ENCODE data around the gene SLC17A8.

SLC17A8 gene

GRCh38 chr12:100401660-100402059 lies 44.8 kb downstream of the SLC17A8 start:
- peak; percentile 80 for ATAC-seq
- TF ChIP-seq ISL1 (CRISPR knock-in tag; IDR thresholded peaks at IDR 0.05) (peak; percentile 90), OSR1 (CRISPR knock-in tag; IDR thresholded peaks at IDR 0.05) (no peak)

- TF ChIP-seq ISL1 (CRISPR knock-in tag; IDR thresholded peaks at IDR 0.05) (no peak), SNAI2 (CRISPR knock-in tag; IDR thresholded peaks at IDR 0.05) (no peak), ESRRG (CRISPR knock-in tag; IDR thresholded peaks at IDR 0.05) (no peak), ZC3H10 (CRISPR knock-in tag; IDR thresholded peaks at IDR 0.05) (no peak), ZNF70 (CRISPR knock-in tag; IDR thresholded peaks at IDR 0.05) (no peak), ARNTL (CRISPR knock-in tag; IDR thresholded peaks at IDR 0.05; ENCODE audit: borderline replicate concordance, low read depth) (no peak), ZFP30 (CRISPR knock-in tag; IDR thresholded peaks at IDR 0.05) (no peak), TOX (CRISPR knock-in tag; IDR thresholded peaks at IDR 0.05; ENCODE audit: borderline replicate concordance) (no peak), ZNF8 (CRISPR knock-in tag; IDR thresholded peaks at IDR 0.05) (no peak), CSRNP3 (CRISPR knock-in tag; IDR thresholded peaks at IDR 0.05) (no peak), ZFP3 (CRISPR knock-in tag; IDR thresholded peaks at IDR 0.05) (no peak), ZNF565 (CRISPR knock-in tag; conservative IDR thresholded peaks at IDR 0.05; ENCODE audit: low read depth) (no peak), TCF4 (CRISPR knock-in tag; IDR thresholded peaks at IDR 0.05; ENCODE audit: borderline replicate concordance) (no peak), PPARA (CRISPR knock-in tag; IDR thresholded peaks at IDR 0.05; ENCODE audit: borderline replicate concordance) (no peak), OSR1 (CRISPR knock-in tag; IDR thresholded peaks at IDR 0.05) (no peak), RARB (CRISPR knock-in tag; IDR thresholded peaks at IDR 0.05) (no peak)
- no peak for ATAC-seq
These were observed 45.9 kb downstream of the SLC17A8 start for GRCh38 chr12:100402763-100403162.

GRCh38 chr12:100403446-100403845 lies 46.6 kb downstream of the SLC17A8 start:
- no peak for ATAC-seq
- TF ChIP-seq TCF4 (CRISPR knock-in tag; IDR thresholded peaks at IDR 0.05; ENCODE audit: borderline replicate concordance) (no peak), ZNF70 (CRISPR knock-in tag; IDR thresholded peaks at IDR 0.05) (no peak), ZC3H10 (CRISPR knock-in tag; IDR thresholded peaks at IDR 0.05) (no peak), ZNF565 (CRISPR knock-in tag; conservative IDR thresholded peaks at IDR 0.05; ENCODE audit: low read depth) (no peak), BACH2 (CRISPR knock-in tag; IDR thresholded peaks at IDR 0.05; ENCODE audit: borderline replicate concordance) (no peak), SNAI2 (CRISPR knock-in tag; IDR thresholded peaks at IDR 0.05) (no peak)

- peak; percentile 73 for ATAC-seq
- TF ChIP-seq GLIS3 (CRISPR knock-in tag; IDR thresholded peaks at IDR 0.05) (no peak), ZNF565 (CRISPR knock-in tag; conservative IDR thresholded peaks at IDR 0.05; ENCODE audit: low read depth) (no peak), PATZ1 (CRISPR knock-in tag; IDR thresholded peaks at IDR 0.05; ENCODE audit: borderline replicate concordance) (no peak), CSDC2 (CRISPR knock-in tag; IDR thresholded peaks at IDR 0.05) (no peak), ZNF8 (CRISPR knock-in tag; IDR thresholded peaks at IDR 0.05) (no peak), SNAI2 (CRISPR knock-in tag; IDR thresholded peaks at IDR 0.05) (no peak), TCF4 (CRISPR knock-in tag; IDR thresholded peaks at IDR 0.05; ENCODE audit: borderline replicate concordance) (no peak), CREB5 (CRISPR knock-in tag; IDR thresholded peaks at IDR 0.05; ENCODE audit: low read depth) (no peak), TSHZ2 (CRISPR knock-in tag; IDR thresholded peaks at IDR 0.05) (no peak), ZFP30 (CRISPR knock-in tag; IDR thresholded peaks at IDR 0.05) (no peak), ISL1 (CRISPR knock-in tag; IDR thresholded peaks at IDR 0.05) (no peak), CSRNP3 (CRISPR knock-in tag; IDR thresholded peaks at IDR 0.05) (no peak), PPARA (CRISPR knock-in tag; IDR thresholded peaks at IDR 0.05; ENCODE audit: borderline replicate concordance) (no peak), ZNF70 (CRISPR knock-in tag; IDR thresholded peaks at IDR 0.05) (no peak), ZFP3 (CRISPR knock-in tag; IDR thresholded peaks at IDR 0.05) (no peak), TOX (CRISPR knock-in tag; IDR thresholded peaks at IDR 0.05; ENCODE audit: borderline replicate concordance) (no peak), OSR1 (CRISPR knock-in tag; IDR thresholded peaks at IDR 0.05) (no peak), BACH2 (CRISPR knock-in tag; IDR thresholded peaks at IDR 0.05; ENCODE audit: borderline replicate concordance) (no peak), ESRRG (CRISPR knock-in tag; IDR thresholded peaks at IDR 0.05) (no peak), ARNTL (CRISPR knock-in tag; IDR thresholded peaks at IDR 0.05; ENCODE audit: borderline replicate concordance, low read depth) (no peak)
These were observed 48.0 kb downstream of the SLC17A8 start for GRCh38 chr12:100404769-100405407.

Data from SK-N-SH treated with all-trans-retinoic acid at 6 μM for 48 hours (cell line).